ENCODE results near the gene DRC7. TPM values are rescaled to one million over a fixed set of nuclear protein-coding genes. Genes with fewer than 3 reads are reported as not detected.

Gene DRC7
- total RNA-seq, 1 experiment from 2014 or later: not detected

GRCh38 chr16:57682809-57683635 is 11.6 kb upstream of the DRC7 start:
- no TSS peak for BruUV-seq (replicated peaks)
- Mint-ChIP-seq H3K27ac (ENCODE audit: low read depth, unreplicated experiment) (no peak overlapping the region), H3K36me3 (ENCODE audit: insufficient read depth, unreplicated experiment) (no peaks in the 10 kb centered on the region), H3K4me1 (ENCODE audit: insufficient read depth, unreplicated experiment) (no peaks in the 10 kb centered on the region), H3K27me3 (ENCODE audit: insufficient read depth, unreplicated experiment) (no peaks in the 10 kb centered on the region), H3K9me3 (ENCODE audit: unreplicated experiment) (no peaks in the 10 kb centered on the region), H3K4me3 (ENCODE audit: unreplicated experiment) (no peak overlapping the region)
- CTCF ChIA-PET: interaction anchor here (0.7 to 1.0 kb wide), 2 partner anchors 106 to 234 kb away, joined by 3 to 5 read pairs; no protein-coding TSS in a partner anchor
- intact Hi-C loops (cut with micrococcal nuclease): no loop called here
- POLR2A ChIA-PET: no interaction called here
- DNase-seq (ENCODE audit: unreplicated experiment): no peak
- no peak for TF ChIP-seq CTCF (IDR thresholded peaks at IDR 0.05; ENCODE audit: unreplicated experiment)

- intact Hi-C loops (cut with micrococcal nuclease): no loop called here
- Mint-ChIP-seq H3K4me3 (ENCODE audit: unreplicated experiment) (no peak overlapping the region), H3K4me1 (ENCODE audit: insufficient read depth, unreplicated experiment) (no peaks in the 10 kb centered on the region), H3K36me3 (ENCODE audit: insufficient read depth, unreplicated experiment) (no peaks in the 10 kb centered on the region), H3K27me3 (ENCODE audit: insufficient read depth, unreplicated experiment) (no peaks in the 10 kb centered on the region), H3K9me3 (ENCODE audit: unreplicated experiment) (no peaks in the 10 kb centered on the region), H3K27ac (ENCODE audit: low read depth, unreplicated experiment) (no peak overlapping the region)
- POLR2A ChIA-PET: interaction anchor here (0.7 kb wide), 1 partner anchor 135 kb away, joined by 3 read pairs; no protein-coding TSS in a partner anchor
- no peak for DNase-seq (ENCODE audit: unreplicated experiment)
- TF ChIP-seq CTCF (IDR thresholded peaks at IDR 0.05; ENCODE audit: unreplicated experiment): no peak
- CTCF ChIA-PET: interaction anchor here (0.5 to 1.0 kb wide), 3 partner anchors 91 to 395 kb away, joined by 3 to 5 read pairs (median 3); no protein-coding TSS in a partner anchor
- no TSS peak for BruUV-seq (replicated peaks)
These were observed 10.7 kb upstream of the DRC7 start for GRCh38 chr16:57683636-57684545.

- TF ChIP-seq CTCF (IDR thresholded peaks at IDR 0.05; ENCODE audit: unreplicated experiment): no peak
- BruUV-seq (replicated peaks): no TSS peak
- CTCF ChIA-PET: interaction anchor here (0.6 to 0.7 kb wide), 3 partner anchors 35 to 396 kb away, joined by 3 read pairs; no protein-coding TSS in a partner anchor
- DNase-seq (ENCODE audit: unreplicated experiment): no peak
- Mint-ChIP-seq H3K4me3 (ENCODE audit: unreplicated experiment) (no peak overlapping the region), H3K27ac (ENCODE audit: low read depth, unreplicated experiment) (no peak overlapping the region), H3K36me3 (ENCODE audit: insufficient read depth, unreplicated experiment) (no peaks in the 10 kb centered on the region), H3K9me3 (ENCODE audit: unreplicated experiment) (no peaks in the 10 kb centered on the region), H3K27me3 (ENCODE audit: insufficient read depth, unreplicated experiment) (no peaks in the 10 kb centered on the region), H3K4me1 (ENCODE audit: insufficient read depth, unreplicated experiment) (no peaks in the 10 kb centered on the region)
- POLR2A ChIA-PET: interaction anchor here (0.7 kb wide), 1 partner anchor 134 kb away, joined by 3 read pairs; no protein-coding TSS in a partner anchor
- intact Hi-C loops (cut with micrococcal nuclease): no loop called here
These were observed 9.8 kb upstream of the DRC7 start for GRCh38 chr16:57684626-57685358.

Measured in MCF 10A (cell line).